ENCODE results near the gene RPS15. TPM values are rescaled to one million over a fixed set of nuclear protein-coding genes. Genes with fewer than 3 reads are reported as not detected.

Gene RPS15
- total RNA-seq, 1 donor from 2014 or later, result 1,455 TPM

DNA sequence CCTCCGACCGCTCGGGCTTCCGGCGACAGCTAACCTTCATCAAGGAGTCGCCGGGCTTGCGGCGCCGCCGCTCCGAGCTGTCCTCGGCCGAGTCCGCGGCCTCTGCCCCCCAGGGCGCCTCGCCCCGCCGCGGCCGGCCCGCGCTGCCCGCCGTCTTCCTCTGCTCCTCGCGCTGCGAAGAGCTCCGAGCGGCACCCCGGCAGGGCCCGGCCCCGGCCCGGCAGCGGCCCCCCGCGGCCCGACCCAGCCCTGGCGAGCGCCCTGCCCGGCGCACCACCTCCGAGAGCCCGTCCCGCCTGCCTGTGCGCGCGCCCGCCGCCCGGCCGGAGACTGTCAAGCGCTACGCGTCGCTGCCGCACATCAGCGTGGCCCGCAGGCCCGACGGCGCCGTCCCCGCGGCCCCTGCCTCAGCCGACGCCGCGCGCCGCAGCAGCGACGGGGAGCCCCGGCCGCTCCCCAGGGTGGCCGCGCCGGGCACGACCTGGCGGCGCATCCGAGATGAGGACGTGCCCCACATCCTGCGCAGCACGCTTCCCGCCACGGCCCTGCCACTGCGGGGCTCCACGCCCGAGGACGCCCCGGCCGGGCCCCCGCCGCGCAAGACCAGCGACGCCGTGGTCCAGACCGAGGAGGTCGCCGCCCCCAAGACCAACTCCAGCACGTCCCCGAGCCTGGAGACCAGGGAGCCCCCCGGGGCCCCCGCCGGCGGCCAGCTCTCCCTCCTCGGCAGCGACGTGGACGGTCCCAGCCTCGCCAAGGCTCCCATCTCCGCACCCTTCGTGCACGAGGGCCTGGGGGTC is 31.3 kb downstream of the RPS15 start:
- H3K4me3 Mint-ChIP-seq, result no peak overlapping the region
- intact Hi-C loops (cut with micrococcal nuclease), result loop anchor here (1.0 to 5.0 kb wide), 4 partner anchors 15 to 293 kb away; partner anchors contain the start of genes PCSK4 and REEP6
- H3K36me3 Mint-ChIP-seq (ENCODE audit: low read depth), result no peaks in the 10 kb centered on the region
- DNase-seq (ENCODE audit: low spot score), result no peak
- H3K27ac Mint-ChIP-seq, result no peak overlapping the region
- H3K4me1 Mint-ChIP-seq (ENCODE audit: low read depth), result no peaks in the 10 kb centered on the region
- no peaks in the 10 kb centered on the region for H3K9me3 Mint-ChIP-seq
- peaks cover 14% of the 10 kb centered on the region for H3K27me3 Mint-ChIP-seq (ENCODE audit: insufficient read depth)

- intact Hi-C loops (cut with micrococcal nuclease), result loop anchor here (2.0 kb wide), 2 partner anchors 15 to 21 kb away; partner anchors contain the start of genes PCSK4 and REEP6
- Mint-ChIP-seq H3K36me3 (ENCODE audit: low read depth) (no peaks in the 10 kb centered on the region), H3K4me3 (peak overlapping the region; percentile 75), H3K9me3 (no peaks in the 10 kb centered on the region), H3K27me3 (ENCODE audit: insufficient read depth) (peaks cover 12% of the 10 kb centered on the region), H3K4me1 (ENCODE audit: low read depth) (no peaks in the 10 kb centered on the region), H3K27ac (peak overlapping the region; percentile 65)
- no peak for DNase-seq (ENCODE audit: low spot score)
Measured at GRCh38 chr19:1470055-1470304, 31.8 kb downstream of the RPS15 start.

DNA sequence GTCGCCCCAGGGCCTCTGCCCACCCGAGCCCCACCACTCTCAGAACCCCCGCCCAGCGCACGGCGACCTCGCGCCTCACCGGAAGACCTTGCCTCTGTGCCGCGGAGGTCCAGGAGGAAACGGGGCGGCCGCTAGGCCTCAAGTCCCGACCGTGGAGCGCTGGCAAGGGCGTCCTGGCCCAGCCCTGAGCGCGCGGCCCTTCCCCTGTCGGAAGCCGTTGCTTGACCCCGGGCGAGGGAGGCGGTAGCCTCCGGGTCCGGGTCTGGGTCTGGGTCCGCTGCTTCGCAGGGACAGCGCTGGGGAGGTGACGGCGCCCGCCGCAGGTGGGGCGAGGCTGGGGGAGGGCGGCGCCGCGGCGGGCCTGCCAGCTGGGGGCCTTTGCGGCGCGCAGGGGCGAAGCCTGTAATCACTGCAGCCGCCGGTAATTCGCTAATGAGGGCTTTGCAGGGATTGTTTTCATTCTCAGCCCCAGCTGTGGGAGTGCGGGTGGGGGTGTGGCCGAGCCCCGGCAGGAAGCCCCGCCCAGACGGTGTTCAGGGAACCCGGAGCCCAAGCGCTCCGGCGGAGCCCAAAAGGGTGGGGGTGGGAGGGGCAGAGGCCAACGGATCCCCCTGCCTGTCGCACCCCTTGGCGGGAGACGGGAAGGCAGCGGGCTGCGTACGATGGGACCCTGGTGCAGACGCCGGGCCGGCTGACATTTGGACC is 32.3 kb downstream of the RPS15 start:
- DNase-seq (ENCODE audit: low spot score), result peak; percentile 64
- Mint-ChIP-seq H3K9me3 (no peaks in the 10 kb centered on the region), H3K36me3 (ENCODE audit: low read depth) (no peaks in the 10 kb centered on the region), H3K27me3 (ENCODE audit: insufficient read depth) (peaks cover 12% of the 10 kb centered on the region), H3K4me1 (ENCODE audit: low read depth) (no peaks in the 10 kb centered on the region), H3K27ac (no peak overlapping the region), H3K4me3 (peak overlapping the region; percentile 75)
- intact Hi-C loops (cut with micrococcal nuclease), result loop anchor here (1.0 to 2.0 kb wide), 3 partner anchors 9 to 20 kb away; partner anchors contain the start of genes C19orf25, PCSK4 and REEP6

GRCh38 chr19:1471010-1471514 is 32.9 kb downstream of the RPS15 start:
- H3K4me3 Mint-ChIP-seq, result peak overlapping the region; percentile 37
- intact Hi-C loops (cut with micrococcal nuclease), result loop anchor here (1.0 to 2.0 kb wide), 3 partner anchors 8 to 20 kb away; partner anchors contain the start of genes C19orf25, PCSK4 and REEP6
- H3K27ac Mint-ChIP-seq, result no peak overlapping the region
- H3K9me3 Mint-ChIP-seq, result no peaks in the 10 kb centered on the region
- no peaks in the 10 kb centered on the region for H3K36me3 Mint-ChIP-seq (ENCODE audit: low read depth)
- H3K27me3 Mint-ChIP-seq (ENCODE audit: insufficient read depth), result peaks cover 12% of the 10 kb centered on the region
- no peaks in the 10 kb centered on the region for H3K4me1 Mint-ChIP-seq (ENCODE audit: low read depth)
- no peak for DNase-seq (ENCODE audit: low spot score)

- Mint-ChIP-seq H3K27me3 (ENCODE audit: insufficient read depth) (peaks cover 12% of the 10 kb centered on the region), H3K9me3 (no peaks in the 10 kb centered on the region), H3K27ac (no peak overlapping the region), H3K4me3 (no peak overlapping the region), H3K4me1 (ENCODE audit: low read depth) (no peaks in the 10 kb centered on the region), H3K36me3 (ENCODE audit: low read depth) (no peaks in the 10 kb centered on the region)
- intact Hi-C loops (cut with micrococcal nuclease), result loop anchor here (1.0 to 2.0 kb wide), 3 partner anchors 8 to 19 kb away; partner anchors contain the start of genes C19orf25, PCSK4 and REEP6
- no peak for DNase-seq (ENCODE audit: low spot score)
Measured at GRCh38 chr19:1471515-1472160, 33.4 kb downstream of the RPS15 start.

- intact Hi-C loops (cut with micrococcal nuclease), result no loop called here
- peaks cover 12% of the 10 kb centered on the region for H3K27me3 Mint-ChIP-seq (ENCODE audit: insufficient read depth)
- peaks cover 5% of the 10 kb centered on the region for H3K4me1 Mint-ChIP-seq (ENCODE audit: low read depth)
- no peak overlapping the region for H3K4me3 Mint-ChIP-seq
- no peak for DNase-seq (ENCODE audit: low spot score)
- no peak overlapping the region for H3K27ac Mint-ChIP-seq
- no peaks in the 10 kb centered on the region for H3K36me3 Mint-ChIP-seq (ENCODE audit: low read depth)
- H3K9me3 Mint-ChIP-seq, result no peaks in the 10 kb centered on the region
Measured at GRCh38 chr19:1472231-1473084, 34.3 kb downstream of the RPS15 start.

GRCh38 chr19:1473085-1473851 is 35.1 kb downstream of the RPS15 start:
- no peak for DNase-seq (ENCODE audit: low spot score)
- Mint-ChIP-seq H3K36me3 (ENCODE audit: low read depth) (no peaks in the 10 kb centered on the region), H3K27me3 (ENCODE audit: insufficient read depth) (peaks cover 12% of the 10 kb centered on the region), H3K27ac (no peak overlapping the region), H3K4me1 (ENCODE audit: low read depth) (peaks cover 6% of the 10 kb centered on the region), H3K9me3 (no peaks in the 10 kb centered on the region), H3K4me3 (peak overlapping the region; percentile 5)
- intact Hi-C loops (cut with micrococcal nuclease), result no loop called here

DNA sequence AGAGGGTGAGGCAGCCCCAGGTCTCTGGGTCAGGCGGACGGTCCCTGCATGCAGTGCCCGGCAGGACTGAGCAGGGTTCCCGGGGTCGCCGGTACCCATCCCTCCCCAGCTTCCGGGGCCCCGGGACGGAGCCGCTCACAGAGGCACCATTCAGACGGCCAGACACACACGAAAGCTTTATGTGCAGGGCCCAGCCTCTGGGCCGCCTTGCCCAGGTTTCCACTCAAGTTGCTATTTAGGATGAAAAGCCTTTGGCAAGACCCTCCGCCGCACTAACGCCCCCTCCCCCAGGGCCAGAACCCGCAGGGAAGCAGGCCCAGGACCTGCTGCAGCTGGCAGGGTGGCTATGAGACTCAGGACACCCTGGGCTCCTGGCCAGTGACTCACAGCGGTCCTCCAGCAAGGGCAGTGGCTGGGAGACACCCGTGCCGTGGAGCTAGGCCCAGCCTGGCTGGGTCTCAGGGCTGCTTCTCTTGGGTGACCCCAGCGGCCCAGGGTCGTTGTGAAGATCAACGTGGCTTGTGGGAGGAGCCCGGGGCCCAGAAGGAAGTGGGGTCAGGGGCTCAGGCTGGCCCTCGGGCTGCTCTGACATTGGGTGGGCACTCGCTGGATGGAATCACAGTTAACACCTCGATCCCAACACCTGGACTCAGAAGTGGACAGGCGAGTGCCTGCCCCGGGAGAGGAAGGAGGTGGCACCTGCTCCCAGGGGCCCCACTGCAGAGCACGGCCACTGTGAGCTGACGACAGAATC is 36.0 kb downstream of the RPS15 start:
- Mint-ChIP-seq H3K36me3 (ENCODE audit: low read depth) (peaks cover 3% of the 10 kb centered on the region), H3K4me3 (no peak overlapping the region), H3K27me3 (ENCODE audit: insufficient read depth) (peaks cover 10% of the 10 kb centered on the region), H3K4me1 (ENCODE audit: low read depth) (peaks cover 10% of the 10 kb centered on the region), H3K9me3 (no peaks in the 10 kb centered on the region), H3K27ac (no peak overlapping the region)
- intact Hi-C loops (cut with micrococcal nuclease), result no loop called here
- no peak for DNase-seq (ENCODE audit: low spot score)

DNA sequence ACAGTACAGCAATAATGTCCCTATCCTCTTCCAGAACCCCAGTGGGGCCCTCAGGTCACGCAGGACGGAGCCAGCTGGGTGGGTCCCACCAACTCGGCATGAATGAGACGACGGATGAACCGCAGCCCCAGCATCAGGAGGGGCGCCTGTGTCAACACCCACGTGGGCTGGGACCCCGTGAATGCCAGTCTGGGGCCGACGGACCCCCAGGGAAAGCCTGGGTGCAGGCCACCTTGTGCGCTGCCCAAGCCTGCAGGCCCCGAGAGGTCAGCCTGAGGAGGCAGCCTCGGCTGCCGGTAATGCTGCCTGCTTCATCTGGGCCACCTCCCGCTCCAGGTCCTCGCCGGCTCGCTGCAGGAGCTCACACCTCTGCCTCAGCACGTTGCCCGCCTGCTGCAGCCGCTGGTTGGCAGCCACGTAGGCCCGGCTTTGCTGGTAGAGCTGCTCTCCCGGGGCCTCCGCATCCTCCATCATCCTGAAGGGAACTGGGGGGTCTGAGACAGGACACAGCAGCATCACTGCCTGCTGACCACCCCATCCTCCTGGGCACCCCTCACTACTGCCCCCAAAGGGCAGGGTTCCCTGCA is 36.7 kb downstream of the RPS15 start:
- H3K27ac Mint-ChIP-seq, result no peak overlapping the region
- no peaks in the 10 kb centered on the region for H3K9me3 Mint-ChIP-seq
- H3K36me3 Mint-ChIP-seq (ENCODE audit: low read depth), result peaks cover 4% of the 10 kb centered on the region
- DNase-seq (ENCODE audit: low spot score), result no peak
- peaks cover 10% of the 10 kb centered on the region for H3K27me3 Mint-ChIP-seq (ENCODE audit: insufficient read depth)
- peaks cover 12% of the 10 kb centered on the region for H3K4me1 Mint-ChIP-seq (ENCODE audit: low read depth)
- intact Hi-C loops (cut with micrococcal nuclease), result no loop called here
- H3K4me3 Mint-ChIP-seq, result no peak overlapping the region

GRCh38 chr19:1475751-1476437 is 37.7 kb downstream of the RPS15 start:
- intact Hi-C loops (cut with micrococcal nuclease), result no loop called here
- Mint-ChIP-seq H3K4me1 (ENCODE audit: low read depth) (peaks cover 12% of the 10 kb centered on the region), H3K27me3 (ENCODE audit: insufficient read depth) (peaks cover 7% of the 10 kb centered on the region), H3K4me3 (no peak overlapping the region), H3K36me3 (ENCODE audit: low read depth) (peaks cover 4% of the 10 kb centered on the region), H3K27ac (no peak overlapping the region), H3K9me3 (no peaks in the 10 kb centered on the region)
- DNase-seq (ENCODE audit: low spot score), result no peak

All from activated T-helper 1 cell treated with anti-CD3 and anti-CD28 coated beads, Interleukin-12 subunit alpha, Interleukin-12 subunit beta, Interleukin-2, Interleukin-4 antibody, amounts not matched to agents 30 ng/mL and 10 ng/mL and 1 ng/mL, durations not matched to agents 14 hours and 24 hours and 36 hours (primary cell).